GM21619 (cell line): ENCODE measurements around the gene ZBTB7C.

Experiments used
- ATAC-seq: cut with Tn5 transposase; IDR thresholded peaks from one replicate; pipeline ENCODE4 v1.9.1; 2021; ENCODE audit not compliant: unreplicated experiment

ZBTB7C gene

GRCh38 chr18:48127606-48128005, 281.6 kb downstream of the ZBTB7C start:
- ATAC-seq: no peak

DNA sequence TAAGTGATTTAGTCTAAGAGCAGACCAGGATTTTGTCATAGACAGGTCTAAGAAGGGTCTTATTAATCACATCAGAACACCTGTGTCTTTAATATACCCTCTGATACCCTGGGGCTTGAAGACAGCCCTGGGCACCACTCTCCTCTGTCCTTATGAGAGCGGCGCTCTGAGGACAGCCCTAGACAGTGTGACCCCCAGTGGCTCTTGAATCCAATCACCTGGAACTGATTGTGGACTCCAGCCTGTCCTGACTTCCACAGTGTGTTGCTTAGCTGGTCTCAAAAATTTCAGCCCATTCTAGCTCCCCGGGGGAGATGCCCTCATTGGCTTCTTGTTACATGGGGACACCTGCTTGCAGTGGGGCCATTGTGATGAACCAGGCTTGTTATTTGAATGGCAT, 282.9 kb downstream of the ZBTB7C start:
- ATAC-seq: no peak

DNA sequence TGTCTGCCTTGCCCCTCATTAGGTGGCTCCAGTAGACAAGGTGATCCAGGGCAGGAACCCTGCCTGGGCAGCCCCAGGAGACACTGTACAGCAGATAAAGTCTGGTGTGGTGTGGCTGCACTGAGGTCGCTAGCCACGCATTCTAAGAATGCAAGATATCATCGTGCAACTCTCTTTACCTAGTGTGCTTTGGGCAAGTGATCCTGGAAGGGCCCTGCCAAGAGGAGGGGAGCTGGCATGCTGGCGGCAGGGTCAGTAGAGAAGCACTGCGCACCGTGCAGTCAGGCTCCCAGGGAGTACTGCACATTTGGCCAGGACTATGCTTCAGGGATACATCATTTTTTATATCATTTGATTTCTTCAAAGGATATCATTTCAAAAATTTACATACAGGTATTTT, 283.5 kb downstream of the ZBTB7C start:
- no peak for ATAC-seq

DNA sequence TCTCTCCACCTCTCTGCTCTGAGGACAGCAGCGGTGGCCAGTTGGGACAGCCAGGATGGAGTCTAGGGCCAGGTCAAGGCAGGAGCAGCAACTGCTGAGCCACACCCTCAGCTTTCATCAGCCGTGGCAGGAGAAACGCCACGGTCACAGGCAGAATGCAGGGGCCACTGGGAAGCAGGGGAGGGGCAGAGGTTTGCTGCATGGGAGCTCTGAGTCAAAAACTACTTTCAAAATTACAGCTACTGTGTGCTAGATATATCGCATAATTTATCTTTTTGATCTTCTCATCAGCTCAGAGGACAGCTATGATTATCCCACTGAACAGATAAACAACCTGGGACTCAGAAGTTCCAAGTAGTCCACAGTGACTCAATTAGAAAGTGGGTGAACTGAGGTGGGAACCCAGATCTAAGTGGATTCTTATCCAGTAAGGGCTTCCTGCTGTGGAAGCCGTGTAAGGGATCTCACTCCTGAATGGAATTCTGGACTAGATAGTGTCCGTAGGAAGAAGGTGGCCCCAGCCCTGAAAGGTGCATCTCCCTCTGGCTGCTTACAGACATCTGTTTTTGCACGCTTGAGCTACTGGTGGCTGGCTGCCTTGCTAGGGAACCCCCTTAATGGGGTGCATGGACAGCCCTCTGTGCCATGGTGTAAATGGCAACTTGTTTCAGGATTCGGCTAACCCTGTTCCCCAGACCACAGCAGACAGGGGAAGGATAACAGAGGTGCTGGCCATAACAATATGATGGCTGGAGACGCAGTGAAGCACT, 284.1 kb downstream of the ZBTB7C start:
- no peak for ATAC-seq

GRCh38 chr18:48123941-48124340, 285.2 kb downstream of the ZBTB7C start:
- no peak for ATAC-seq

DNA sequence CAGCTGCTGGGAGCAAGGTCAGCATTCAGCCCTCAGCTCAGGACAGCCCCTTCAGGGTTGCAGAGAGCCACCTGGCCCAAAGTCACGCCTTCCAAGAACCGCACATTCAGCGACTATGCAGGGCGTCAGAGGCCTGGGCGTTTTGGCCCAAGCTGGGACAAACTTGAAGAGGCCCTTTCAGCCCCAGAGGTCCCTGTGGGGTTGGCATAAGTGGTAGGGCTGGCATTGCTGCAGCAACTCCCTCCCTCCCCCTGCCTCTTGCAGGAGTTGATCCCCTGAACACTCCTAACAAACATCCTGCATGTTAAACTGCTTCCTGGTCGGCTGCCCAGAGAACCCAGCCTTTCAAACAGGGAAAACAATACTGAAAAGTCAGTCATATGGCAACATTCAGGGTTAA, 285.9 kb downstream of the ZBTB7C start:
- ATAC-seq: no peak

DNA sequence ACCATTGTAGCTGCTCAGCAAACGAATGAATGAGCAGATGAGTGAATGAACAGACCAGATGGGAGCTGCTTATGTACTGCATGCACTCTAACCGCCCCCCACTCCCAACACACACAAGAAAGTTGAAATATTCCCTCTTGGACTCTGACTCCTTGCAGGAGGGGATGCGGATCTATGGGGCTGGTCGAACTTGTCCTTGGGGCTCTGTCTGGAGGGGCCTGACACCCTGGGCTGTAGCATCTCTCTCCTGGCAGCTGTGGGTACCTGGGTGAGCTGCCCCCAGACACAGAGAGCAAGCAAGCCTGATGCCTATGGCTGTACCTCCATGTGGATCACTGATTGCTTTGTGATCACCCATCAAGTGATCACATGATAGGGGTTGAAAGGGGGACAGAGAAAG, 286.4 kb downstream of the ZBTB7C start:
- no peak for ATAC-seq

GRCh38 chr18:48122376-48122775, 286.8 kb downstream of the ZBTB7C start:
- ATAC-seq: no peak

DNA sequence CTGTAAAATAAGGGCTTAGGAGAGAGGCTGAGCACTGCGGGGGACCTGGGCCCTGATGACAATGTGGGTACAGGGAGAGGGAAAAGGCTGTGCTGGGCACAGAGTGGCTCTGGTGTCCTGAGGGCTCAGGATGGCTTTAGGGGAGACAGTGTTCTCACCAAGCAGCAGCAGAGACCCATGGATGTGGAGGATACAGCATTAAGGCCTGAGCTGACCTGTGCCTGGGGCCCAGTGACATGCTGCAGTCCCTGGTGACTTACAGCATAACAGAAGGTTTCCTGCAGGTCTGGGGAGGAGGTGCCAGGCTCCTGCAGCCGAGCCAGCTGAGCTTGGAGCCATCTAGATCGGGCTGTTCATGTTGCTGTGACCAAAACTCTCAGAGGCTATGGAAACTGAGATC, 287.4 kb downstream of the ZBTB7C start:
- ATAC-seq: no peak

DNA sequence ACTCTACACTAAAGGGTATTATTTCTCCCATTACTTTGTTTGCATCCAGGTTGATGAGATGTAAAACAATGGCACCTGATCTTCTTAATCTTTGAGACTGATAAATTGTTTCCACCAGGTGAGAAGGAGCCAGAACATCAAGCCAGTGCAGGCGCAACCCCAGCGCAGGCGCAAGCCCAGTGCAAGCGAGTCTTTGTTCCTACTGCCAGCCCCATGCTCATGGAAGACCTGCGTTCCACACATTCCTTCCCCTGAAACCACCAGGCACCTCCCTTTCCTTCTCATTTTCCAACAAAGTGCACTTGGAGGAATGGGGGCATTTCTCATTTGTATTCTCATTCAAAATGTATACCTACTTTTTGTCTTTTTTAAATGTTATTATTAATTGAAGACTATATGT, 290.0 kb downstream of the ZBTB7C start:
- ATAC-seq: no peak

- ATAC-seq: no peak
These were observed 292.1 kb downstream of the ZBTB7C start for GRCh38 chr18:48116873-48117630.

GRCh38 chr18:48116017-48116416, 293.2 kb downstream of the ZBTB7C start:
- no peak for ATAC-seq

DNA sequence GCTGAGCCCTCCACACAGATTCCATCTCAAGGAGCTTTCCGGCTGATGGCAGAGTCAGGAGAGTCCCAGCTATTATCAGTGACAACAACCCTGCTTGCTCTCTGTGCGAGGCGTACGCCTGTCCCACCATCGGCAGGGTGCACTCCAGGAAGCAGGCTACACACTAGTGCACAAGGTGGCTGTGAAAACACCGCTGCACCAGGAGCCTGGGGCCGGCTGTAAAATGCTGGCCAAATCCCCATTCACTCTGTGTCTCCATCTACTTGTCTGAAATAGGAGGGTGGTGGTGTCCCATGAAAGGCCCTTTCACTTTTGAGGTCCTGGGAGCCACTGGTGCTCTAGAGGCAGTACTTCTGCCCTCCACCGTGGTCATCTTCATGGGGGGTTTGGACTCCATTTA, 295.5 kb downstream of the ZBTB7C start:
- ATAC-seq: no peak

- no peak for ATAC-seq
These were observed 297.6 kb downstream of the ZBTB7C start for GRCh38 chr18:48111587-48111986.

DNA sequence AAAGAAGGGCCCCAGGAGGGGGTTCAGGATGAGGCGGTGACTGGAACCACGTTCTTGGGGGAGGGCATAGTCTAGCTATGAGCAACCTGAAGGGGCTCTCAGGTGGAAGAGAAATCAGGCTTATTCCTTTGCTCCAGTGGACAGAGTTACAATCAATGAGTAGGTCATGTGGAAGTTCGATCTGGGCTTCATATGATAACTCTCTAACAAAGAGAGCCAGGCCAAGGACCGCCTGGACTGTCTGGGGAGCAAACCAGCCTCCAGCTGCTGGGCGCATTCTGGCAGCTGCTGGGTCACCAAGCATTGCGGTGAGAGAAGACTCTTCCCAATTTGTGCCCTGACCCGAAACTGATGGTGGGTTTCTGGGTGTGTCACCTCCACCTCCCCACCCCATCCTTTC, 298.4 kb downstream of the ZBTB7C start:
- no peak for ATAC-seq

GRCh38 chr18:48109961-48110493, 299.2 kb downstream of the ZBTB7C start:
- ATAC-seq: no peak

DNA sequence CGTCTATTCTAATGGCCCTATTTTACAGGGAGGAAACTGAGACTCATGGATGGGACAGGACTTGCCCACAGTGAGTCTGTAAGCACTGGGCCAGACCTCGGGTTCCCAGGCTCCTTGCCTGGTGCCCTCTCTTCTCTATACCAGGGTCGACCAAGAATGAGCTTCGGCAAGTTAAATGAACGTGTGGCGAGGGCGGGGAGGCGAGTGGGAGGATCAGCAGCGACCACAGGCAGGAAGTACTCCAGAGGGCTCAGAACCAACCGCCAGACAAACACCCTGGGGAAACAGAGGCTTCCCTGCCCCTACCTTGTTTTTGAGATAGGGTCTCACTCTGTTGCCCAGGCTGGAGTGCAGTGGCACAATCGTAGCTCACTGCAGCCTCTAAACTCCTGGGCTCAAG, 301.0 kb downstream of the ZBTB7C start:
- ATAC-seq: no peak

DNA sequence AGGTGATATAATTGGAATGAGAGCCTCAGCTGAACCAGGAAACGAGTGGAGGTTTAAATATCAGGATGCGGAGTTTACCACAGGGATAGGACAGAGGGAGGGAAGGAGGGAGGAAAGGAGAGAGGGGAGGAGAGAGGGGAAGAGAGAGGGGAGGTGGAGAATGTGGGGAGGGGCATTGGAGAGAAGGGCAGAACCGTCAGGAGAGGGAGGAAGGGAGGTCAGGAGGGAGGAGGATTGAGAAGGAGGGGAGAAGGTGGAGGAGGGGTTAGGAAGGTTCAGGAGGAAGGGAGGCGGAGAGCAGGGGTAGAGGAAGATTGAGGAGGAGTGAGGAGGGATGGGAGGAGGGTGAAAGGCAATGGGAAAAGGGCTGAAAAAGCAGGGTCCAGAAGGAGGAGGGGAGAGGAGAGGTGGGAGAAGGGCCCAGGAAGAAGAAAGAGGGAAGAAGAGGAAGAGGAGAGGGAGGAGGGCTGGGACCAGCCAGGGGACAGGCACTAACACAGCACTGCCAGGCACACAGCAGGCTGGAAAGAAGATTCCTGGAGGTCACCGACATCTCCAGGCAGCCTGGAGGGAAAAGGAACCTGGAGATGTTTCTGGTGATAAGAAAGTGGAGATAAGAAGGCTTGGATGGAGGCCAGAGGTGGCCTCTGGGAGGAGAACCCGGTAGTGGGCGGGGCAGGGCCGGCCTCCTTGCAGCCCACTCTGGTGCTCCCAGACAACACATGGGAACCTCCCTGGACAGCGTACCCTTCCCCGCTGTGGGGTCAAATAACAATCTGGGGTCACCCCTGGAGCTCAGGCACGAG, 302.0 kb downstream of the ZBTB7C start:
- ATAC-seq: no peak

DNA sequence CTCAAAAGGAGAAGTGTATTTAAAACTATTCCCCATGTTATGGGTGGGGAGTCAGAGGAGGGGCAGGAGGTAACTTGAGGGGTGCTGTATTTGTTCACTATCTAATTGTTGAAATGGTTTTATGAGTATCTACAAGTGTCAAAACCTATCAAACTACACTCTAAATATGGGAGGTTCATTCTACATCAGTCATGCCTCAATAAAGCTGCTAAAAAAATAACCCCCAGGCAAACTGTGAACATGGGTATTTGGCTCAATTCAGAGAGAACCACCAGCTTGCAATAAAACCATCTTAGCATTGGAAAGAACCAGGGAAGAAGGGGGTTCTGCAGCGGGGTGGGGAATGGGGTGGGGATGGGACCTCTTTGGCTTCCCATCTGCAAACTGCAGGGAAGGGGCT, 302.7 kb downstream of the ZBTB7C start:
- no peak for ATAC-seq

- ATAC-seq: no peak
These were observed 303.9 kb downstream of the ZBTB7C start for GRCh38 chr18:48105317-48105716.

GRCh38 chr18:48104705-48105104, 304.5 kb downstream of the ZBTB7C start:
- ATAC-seq: no peak
